DOHH2 (cell line): Measurements from ENCODE around the gene PRRG1.
"Not testable (repeated sequence)": the region's sequence is repeated elsewhere in the genome, so short reads cannot be mapped to it uniquely, and the experiment has no call there.

Experiments used
- H3F3A ChIP-seq: fragments of 200-600 bp; sonication (generic), shearing (Covaris generic); 2 replicates; pipeline ENCODE4 v1.6.0; 2016; ENCODE audit warnings: antibody characterized with exemption, mild to moderate bottlenecking; ENCODE audit not compliant: control insufficient read depth, insufficient read depth
- H3K27ac ChIP-seq: fragments of 200-600 bp; sonication (generic); 2 replicates; pipeline ENCODE4 v1.5.1; 2014; ENCODE audit warnings: low read depth, mild to moderate bottlenecking, low read length, moderate library complexity
- H3K27me3 ChIP-seq: fragments of 200-600 bp; sonication (generic); 2 replicates; pipeline ENCODE4 v1.6.1; 2014; ENCODE audit warnings: mild to moderate bottlenecking, low read length, mixed read lengths; ENCODE audit not compliant: control insufficient read depth
- H3K36me3 ChIP-seq: fragments of 200-600 bp; sonication (generic); 2 replicates; pipeline ENCODE4 v1.6.1; 2014; ENCODE audit warnings: mild to moderate bottlenecking, low read length, moderate library complexity, mixed read lengths; ENCODE audit not compliant: control insufficient read depth
- H3K4me1 ChIP-seq: fragments of 200-600 bp; sonication (generic); 2 replicates; pipeline ENCODE4 v1.6.1; 2014; ENCODE audit warnings: mild to moderate bottlenecking, low read length, mixed read lengths; ENCODE audit not compliant: control insufficient read depth
- H3K4me2 ChIP-seq: fragments of 200-600 bp; sonication (generic); 2 replicates; pipeline ENCODE4 v1.6.0; 2014; ENCODE audit warnings: mild to moderate bottlenecking, low read length, moderate library complexity
- H3K4me3 ChIP-seq: fragments of 200-600 bp; sonication (generic); 2 replicates; pipeline ENCODE4 v1.5.1; 2014; ENCODE audit warnings: mild to moderate bottlenecking, low read length, mixed read lengths
- H3K79me2 ChIP-seq: fragments of 200-600 bp; sonication (generic); 2 replicates; pipeline ENCODE4 v1.6.1; 2014; ENCODE audit warnings: mild to moderate bottlenecking, low read length, mixed read lengths; ENCODE audit not compliant: control insufficient read depth
- H3K9me2 ChIP-seq: fragments of 200-600 bp; sonication (generic); replicated peaks from 2 replicates; pipeline ENCODE4 v1.6.1; 2014; ENCODE audit warnings: mild to moderate bottlenecking, low read length, mixed read lengths; ENCODE audit not compliant: control insufficient read depth
- H3K9me3 ChIP-seq: fragments of 200-600 bp; sonication (generic); 2 replicates; pipeline ENCODE4 v1.6.1; 2014; ENCODE audit warnings: antibody characterized with exemption, low read length, mixed read lengths; ENCODE audit not compliant: control insufficient read depth, insufficient read depth
- H4K20me1 ChIP-seq: fragments of 200-600 bp; sonication (generic); 2 replicates; pipeline ENCODE4 v1.6.0; 2014; ENCODE audit warnings: low read depth, mild to moderate bottlenecking, antibody characterized with exemption, low read length, moderate library complexity; ENCODE audit not compliant: control insufficient read depth, insufficient read depth
- EZH2phosphoT487 ChIP-seq: fragments of 200-600 bp; sonication (generic); IDR thresholded peaks from 2 replicates; pipeline ENCODE4 v1.6.1; 2017; ENCODE audit warnings: borderline replicate concordance, mild to moderate bottlenecking, antibody characterized with exemption, low read length, moderate library complexity, mixed read lengths
- TF ChIP-seq, protein P1 (sequence below): fragments of 200-600 bp; sonication (generic); IDR thresholded peaks from one replicate; pipeline ENCODE4 v1.5.1; 2014; ENCODE audit warnings: antibody characterized with exemption, mild to moderate bottlenecking, low read depth, low read length; ENCODE audit not compliant: poor library complexity, severe bottlenecking

PRRG1 gene

DNA sequence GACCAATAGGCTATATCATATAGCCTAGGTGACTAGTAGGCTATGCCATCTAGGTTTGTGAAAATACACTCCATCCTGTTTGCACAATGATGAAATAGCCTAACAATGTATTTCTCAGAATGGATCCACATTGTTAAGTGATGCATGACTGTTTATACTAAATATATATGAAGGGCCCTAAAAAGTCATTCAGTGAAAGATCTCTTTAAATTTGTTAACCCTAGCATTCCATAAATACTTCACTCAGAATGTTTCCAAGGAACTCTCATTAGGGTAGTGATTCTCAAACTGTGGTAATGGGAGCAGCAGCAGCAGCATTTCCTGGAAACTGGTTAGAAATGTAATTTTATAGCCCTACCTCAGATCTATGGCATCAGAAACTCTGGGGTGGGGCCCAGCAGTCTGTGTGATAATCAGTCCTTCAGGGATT, 74.9 kb downstream of the PRRG1 start:
- Histone ChIP-seq H3K27ac (no peak overlapping the region), H3K9me3 (no peaks in the 10 kb centered on the region), H3K9me2 (no peaks in the 10 kb centered on the region), H3K4me2 (no peak overlapping the region), H3F3A (no peaks in the 10 kb centered on the region), H3K79me2 (no peaks in the 10 kb centered on the region), H3K36me3 (no peaks in the 10 kb centered on the region), H3K4me1 (no peaks in the 10 kb centered on the region), H3K27me3 (no peaks in the 10 kb centered on the region), H4K20me1 (no peaks in the 10 kb centered on the region), H3K4me3 (no peak overlapping the region)
- TF ChIP-seq, protein P1, sequence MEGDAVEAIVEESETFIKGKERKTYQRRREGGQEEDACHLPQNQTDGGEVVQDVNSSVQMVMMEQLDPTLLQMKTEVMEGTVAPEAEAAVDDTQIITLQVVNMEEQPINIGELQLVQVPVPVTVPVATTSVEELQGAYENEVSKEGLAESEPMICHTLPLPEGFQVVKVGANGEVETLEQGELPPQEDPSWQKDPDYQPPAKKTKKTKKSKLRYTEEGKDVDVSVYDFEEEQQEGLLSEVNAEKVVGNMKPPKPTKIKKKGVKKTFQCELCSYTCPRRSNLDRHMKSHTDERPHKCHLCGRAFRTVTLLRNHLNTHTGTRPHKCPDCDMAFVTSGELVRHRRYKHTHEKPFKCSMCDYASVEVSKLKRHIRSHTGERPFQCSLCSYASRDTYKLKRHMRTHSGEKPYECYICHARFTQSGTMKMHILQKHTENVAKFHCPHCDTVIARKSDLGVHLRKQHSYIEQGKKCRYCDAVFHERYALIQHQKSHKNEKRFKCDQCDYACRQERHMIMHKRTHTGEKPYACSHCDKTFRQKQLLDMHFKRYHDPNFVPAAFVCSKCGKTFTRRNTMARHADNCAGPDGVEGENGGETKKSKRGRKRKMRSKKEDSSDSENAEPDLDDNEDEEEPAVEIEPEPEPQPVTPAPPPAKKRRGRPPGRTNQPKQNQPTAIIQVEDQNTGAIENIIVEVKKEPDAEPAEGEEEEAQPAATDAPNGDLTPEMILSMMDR: no peak
- TF ChIP-seq EZH2phosphoT487: no peak

DNA sequence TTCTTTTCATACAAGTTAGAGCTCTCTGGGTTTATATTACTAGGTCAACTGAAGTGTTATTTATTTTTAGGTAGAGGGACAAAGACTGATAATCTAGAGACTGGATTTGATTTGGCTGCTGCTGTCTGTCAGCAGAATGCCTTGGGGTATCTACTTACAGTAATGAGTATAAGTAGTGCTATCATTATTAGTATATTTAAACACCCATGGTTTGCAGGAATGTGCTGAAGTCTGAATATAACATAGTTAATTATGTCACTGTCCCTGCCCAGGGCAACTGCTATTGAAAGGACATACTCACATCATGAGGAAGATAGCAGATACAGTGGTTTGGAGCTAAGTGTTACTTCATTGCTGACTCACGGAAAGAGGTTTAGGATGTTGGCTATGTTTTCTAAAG, 76.2 kb downstream of the PRRG1 start:
- no peaks in the 10 kb centered on the region for H3K4me1 ChIP-seq
- no peaks in the 10 kb centered on the region for H3K36me3 ChIP-seq
- no peak overlapping the region for H3K27ac ChIP-seq
- no peak overlapping the region for H3K4me2 ChIP-seq
- no peaks in the 10 kb centered on the region for H3K79me2 ChIP-seq
- no peaks in the 10 kb centered on the region for H3K9me3 ChIP-seq
- no peaks in the 10 kb centered on the region for H3K27me3 ChIP-seq
- TF ChIP-seq, protein P1: no peak
- no peak for TF ChIP-seq EZH2phosphoT487
- no peaks in the 10 kb centered on the region for H4K20me1 ChIP-seq
- no peaks in the 10 kb centered on the region for H3F3A ChIP-seq
- H3K4me3 ChIP-seq: no peak overlapping the region
- no peaks in the 10 kb centered on the region for H3K9me2 ChIP-seq

- H3K27ac ChIP-seq, H3K27me3 ChIP-seq, H3K4me3 ChIP-seq, H3K9me3 ChIP-seq, H3K79me2 ChIP-seq, H3K4me2 ChIP-seq, H3F3A ChIP-seq, H3K36me3 ChIP-seq, H4K20me1 ChIP-seq, H3K9me2 ChIP-seq, H3K4me1 ChIP-seq: not testable (repeated sequence)
Observed at GRCh38 chrX:37428962-37429361, 79.8 kb downstream of the PRRG1 start.

- Histone ChIP-seq H3K4me1 (no peaks in the 10 kb centered on the region), H3K4me3 (no peak overlapping the region), H3K36me3 (no peaks in the 10 kb centered on the region), H3K9me3 (no peaks in the 10 kb centered on the region), H3F3A (no peaks in the 10 kb centered on the region), H3K27me3 (no peaks in the 10 kb centered on the region), H3K79me2 (no peaks in the 10 kb centered on the region), H4K20me1 (no peaks in the 10 kb centered on the region), H3K27ac (no peak overlapping the region), H3K9me2 (no peaks in the 10 kb centered on the region), H3K4me2 (no peak overlapping the region)
- TF ChIP-seq, protein P1: no peak
- no peak for TF ChIP-seq EZH2phosphoT487
Observed at GRCh38 chrX:37434362-37434761, 85.2 kb downstream of the PRRG1 start.
